Activated T-helper 1 cell treated with anti-CD3 and anti-CD28 coated beads, Interleukin-12 subunit alpha, Interleukin-12 subunit beta, Interleukin-2, Interleukin-4 antibody, amounts not matched to agents 30 ng/mL and 10 ng/mL and 1 ng/mL, durations not matched to agents 14 hours and 24 hours and 36 hours (primary cell): ENCODE measurements around the gene SMCO3. TPM values are rescaled to one million over a fixed set of nuclear protein-coding genes. Genes with fewer than 3 reads are reported as not detected.
A peak's percentile ranks its signal among the peaks of the same experiment; 100 is the strongest.
"Not testable (repeated sequence)": the region's sequence is repeated elsewhere in the genome, so short reads cannot be mapped to it uniquely, and the experiment has no call there.

ENCODE experiments used
- DNase-seq: peaks from one replicate; pipeline ENCODE4 v3.0.0; 2021; ENCODE audit warnings: low spot score
- H3K27ac Mint-ChIP-seq: one replicate; pipeline ENCODE4 v1.8.0; 2021; ENCODE audit warnings: mild to moderate bottlenecking, mixed read lengths
- H3K27me3 Mint-ChIP-seq: one replicate; pipeline ENCODE4 v1.8.0; 2022; ENCODE audit warnings: mild to moderate bottlenecking, moderate library complexity, mixed read lengths; ENCODE audit not compliant: insufficient read depth
- H3K36me3 Mint-ChIP-seq: one replicate; pipeline ENCODE4 v1.8.0; 2021; ENCODE audit warnings: low read depth, mixed read lengths
- H3K4me1 Mint-ChIP-seq: one replicate; pipeline ENCODE4 v1.8.0; 2021; ENCODE audit warnings: low read depth, mixed read lengths
- H3K4me3 Mint-ChIP-seq: one replicate; pipeline ENCODE4 v1.8.0; 2021; ENCODE audit warnings: mild to moderate bottlenecking, moderate library complexity, mixed read lengths
- H3K9me3 Mint-ChIP-seq: one replicate; pipeline ENCODE4 v1.8.0; 2021; ENCODE audit warnings: mixed read lengths
- intact Hi-C: fragments of 100-400 bp; cut with micrococcal nuclease; formaldehyde crosslinking; loops from one replicate; pipeline ENCODE4 v1.15.1; 2024
- total RNA-seq: library from RNA; stranded (reverse); gene quantifications from 2 replicates; pipeline ENCODE4 v1.2.3, GENCODE V29; 2022

SMCO3 gene
- total RNA-seq, 1 donor from 2014 or later: not detected

DNA sequence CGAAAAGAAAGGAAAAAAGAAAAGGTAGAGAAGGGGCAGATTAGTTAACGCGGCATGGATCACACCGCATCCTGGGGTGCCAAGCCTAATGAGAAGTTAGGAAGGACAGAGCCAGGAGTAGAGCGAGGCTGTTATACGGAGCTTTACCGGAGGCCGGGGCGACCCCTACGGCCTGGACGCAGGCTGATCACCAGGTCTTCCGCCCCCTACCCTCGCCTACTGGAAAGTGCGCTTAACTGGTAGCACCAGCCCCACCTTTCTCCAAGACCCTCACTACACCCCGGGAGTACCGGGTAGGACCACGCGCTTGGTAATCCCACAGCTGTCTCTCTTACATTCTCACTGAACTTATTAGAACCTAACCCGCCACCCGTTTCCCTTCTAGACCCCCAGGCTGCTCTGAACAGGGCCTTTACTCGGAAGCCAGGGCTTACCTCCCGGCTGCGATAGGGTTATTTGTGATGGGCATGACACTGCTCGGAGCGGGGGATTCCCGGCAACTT is 44.5 kb downstream of the SMCO3 start:
- peaks cover 56% of the 10 kb centered on the region for H3K4me1 Mint-ChIP-seq
- H3K27me3 Mint-ChIP-seq: no peaks in the 10 kb centered on the region
- peaks cover 35% of the 10 kb centered on the region for H3K36me3 Mint-ChIP-seq
- H3K9me3 Mint-ChIP-seq: peaks cover 7% of the 10 kb centered on the region
- DNase-seq: no peak
- intact Hi-C loops: loop anchor here (5.0 kb wide), 1 partner anchor 1023 kb away; no protein-coding TSS in a partner anchor
- peak overlapping the region; percentile 86 for H3K4me3 Mint-ChIP-seq
- peak overlapping the region; percentile 97 for H3K27ac Mint-ChIP-seq

DNA sequence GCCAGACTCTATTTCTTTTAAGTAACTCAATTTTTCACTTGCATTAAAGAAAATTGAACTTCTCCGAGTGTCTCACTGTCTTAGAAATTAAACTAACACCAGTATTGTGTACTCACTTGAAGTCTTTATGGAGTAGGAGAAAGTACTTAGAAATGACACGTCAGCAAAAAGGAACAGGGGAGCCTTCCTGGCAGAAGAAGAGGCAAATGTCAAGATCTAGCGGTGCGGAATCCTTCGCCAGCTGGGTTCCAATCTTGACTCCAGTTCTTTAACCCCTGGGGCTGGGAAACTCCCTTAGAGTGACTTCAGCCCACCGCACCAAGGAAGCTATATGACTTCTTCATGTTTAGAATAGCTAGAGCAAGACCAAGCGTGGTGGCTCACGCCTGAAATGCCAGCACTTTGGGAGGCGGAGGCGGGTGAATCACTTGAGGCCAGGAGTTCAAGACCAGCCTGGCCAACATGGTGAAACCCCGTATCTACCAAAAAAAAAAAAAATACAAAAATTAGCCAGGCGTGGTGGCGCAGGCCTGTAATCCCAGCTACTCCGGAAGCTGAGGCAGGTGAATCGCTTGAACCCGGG is 45.1 kb downstream of the SMCO3 start:
- peak; percentile 15 for DNase-seq
- peaks cover 7% of the 10 kb centered on the region for H3K9me3 Mint-ChIP-seq
- H3K36me3 Mint-ChIP-seq: peaks cover 32% of the 10 kb centered on the region
- no peaks in the 10 kb centered on the region for H3K27me3 Mint-ChIP-seq
- H3K27ac Mint-ChIP-seq: peak overlapping the region; percentile 97
- intact Hi-C loops: loop anchor here (5.0 kb wide), 1 partner anchor 1023 kb away; no protein-coding TSS in a partner anchor
- H3K4me3 Mint-ChIP-seq: peak overlapping the region; percentile 86
- H3K4me1 Mint-ChIP-seq: peaks cover 50% of the 10 kb centered on the region

DNA sequence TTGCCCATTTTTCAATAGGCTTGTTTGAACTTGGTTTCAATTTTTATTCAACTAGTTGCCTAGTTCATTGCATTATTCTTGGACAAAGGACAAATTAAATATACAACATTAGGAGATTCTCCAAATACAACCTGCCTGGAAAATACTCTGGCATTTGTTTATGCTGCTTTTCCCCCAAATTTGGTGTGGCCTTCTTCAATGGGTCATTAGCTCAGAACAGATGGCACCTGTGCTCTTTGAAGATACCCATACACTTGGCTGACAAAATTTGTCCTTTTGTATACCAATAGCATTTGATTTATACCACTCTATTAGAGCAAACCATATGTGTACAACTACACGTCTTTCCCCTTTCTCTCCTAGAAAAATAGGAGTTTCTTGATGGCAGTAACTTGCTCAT is 46.4 kb downstream of the SMCO3 start:
- intact Hi-C loops: loop anchor here (5.0 kb wide), 1 partner anchor 1025 kb away; no protein-coding TSS in a partner anchor
- no peak for DNase-seq
- Mint-ChIP-seq H3K4me1 (peaks cover 49% of the 10 kb centered on the region), H3K4me3 (peak overlapping the region; percentile 7), H3K36me3 (peaks cover 34% of the 10 kb centered on the region), H3K27me3 (no peaks in the 10 kb centered on the region), H3K27ac (no peak overlapping the region), H3K9me3 (peaks cover 7% of the 10 kb centered on the region)

DNA sequence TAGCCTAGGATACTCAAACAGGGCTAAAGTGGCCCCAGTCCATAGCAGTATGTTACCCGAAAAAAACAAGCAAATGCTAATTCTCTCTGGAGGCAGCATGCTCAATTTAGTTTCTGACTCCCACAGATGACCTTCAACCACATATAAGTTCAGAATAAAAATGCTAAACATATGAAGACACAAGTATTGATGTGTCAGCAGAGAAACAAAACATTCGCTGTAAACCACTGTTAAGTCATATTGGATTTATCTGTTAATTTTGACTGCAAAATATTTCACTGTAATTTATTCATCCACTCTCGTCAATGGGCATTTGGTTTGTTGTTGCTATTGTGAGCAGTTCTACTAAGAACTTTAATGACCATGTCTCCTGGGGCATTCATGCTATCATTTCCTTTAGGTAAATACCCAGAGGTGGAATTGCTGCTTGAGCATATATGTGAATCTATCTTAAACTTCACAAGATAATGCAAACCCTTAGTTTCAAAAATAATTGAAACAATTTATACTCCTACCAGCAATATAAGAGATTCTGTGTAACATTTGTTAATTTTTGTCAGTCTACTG is 47.2 kb downstream of the SMCO3 start:
- Mint-ChIP-seq H3K36me3 (peaks cover 42% of the 10 kb centered on the region), H3K4me1 (peaks cover 51% of the 10 kb centered on the region), H3K27ac (no peak overlapping the region), H3K27me3 (no peaks in the 10 kb centered on the region), H3K9me3 (peaks cover 7% of the 10 kb centered on the region), H3K4me3 (no peak overlapping the region)
- no peak for DNase-seq
- intact Hi-C loops: loop anchor here (5.0 kb wide), 1 partner anchor 1026 kb away; no protein-coding TSS in a partner anchor

DNA sequence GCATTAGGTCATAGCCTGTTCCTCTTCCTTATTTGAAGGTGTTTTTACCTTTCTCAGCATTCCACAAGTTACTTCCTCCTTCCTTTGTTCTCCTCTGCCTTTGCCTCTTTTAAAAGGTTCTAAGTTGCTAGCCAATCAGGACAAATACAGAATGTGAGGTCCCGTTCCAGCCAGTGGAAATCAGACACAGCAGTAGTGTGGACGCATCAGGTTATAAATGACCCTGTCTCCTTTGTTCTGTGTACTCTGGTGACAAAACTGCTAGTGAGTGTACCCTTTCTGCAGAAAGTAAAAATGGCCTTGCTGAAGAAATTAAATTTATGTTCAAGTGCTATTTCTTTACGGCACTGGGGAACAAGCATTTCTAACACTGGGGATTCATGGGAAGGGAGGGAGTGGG is 48.0 kb downstream of the SMCO3 start:
- H3K27me3 Mint-ChIP-seq, H3K4me3 Mint-ChIP-seq, H3K27ac Mint-ChIP-seq, DNase-seq, H3K9me3 Mint-ChIP-seq: not testable (repeated sequence)
- intact Hi-C loops: loop anchor here (5.0 kb wide), 1 partner anchor 1026 kb away; no protein-coding TSS in a partner anchor
- H3K36me3 Mint-ChIP-seq: peaks cover 48% of the 10 kb centered on the region
- peaks cover 46% of the 10 kb centered on the region for H3K4me1 Mint-ChIP-seq

DNA sequence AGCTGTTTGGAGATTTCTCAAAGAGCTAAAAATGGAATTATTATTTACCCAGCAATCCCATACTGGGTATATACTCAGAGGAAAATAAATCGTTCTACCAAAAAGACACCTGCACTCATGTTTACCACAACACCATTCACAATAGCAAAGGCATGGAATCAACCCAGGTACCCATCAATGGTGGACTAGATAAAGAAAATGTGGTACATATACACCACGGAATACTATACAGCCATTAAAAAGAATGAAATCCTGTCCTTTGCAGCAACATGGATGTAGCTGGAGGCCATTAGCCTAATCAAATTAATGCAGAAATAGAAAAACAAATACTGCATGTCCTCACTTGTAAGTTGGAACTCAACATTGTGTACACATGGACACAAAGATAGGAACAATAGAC is 48.6 kb downstream of the SMCO3 start:
- Mint-ChIP-seq H3K4me1 (peaks cover 43% of the 10 kb centered on the region), H3K27ac (no peak overlapping the region), H3K36me3 (peaks cover 51% of the 10 kb centered on the region), H3K4me3 (no peak overlapping the region), H3K9me3 (peaks cover 7% of the 10 kb centered on the region), H3K27me3 (no peaks in the 10 kb centered on the region)
- intact Hi-C loops: loop anchor here (5.0 kb wide), 1 partner anchor 1027 kb away; no protein-coding TSS in a partner anchor
- no peak for DNase-seq

DNA sequence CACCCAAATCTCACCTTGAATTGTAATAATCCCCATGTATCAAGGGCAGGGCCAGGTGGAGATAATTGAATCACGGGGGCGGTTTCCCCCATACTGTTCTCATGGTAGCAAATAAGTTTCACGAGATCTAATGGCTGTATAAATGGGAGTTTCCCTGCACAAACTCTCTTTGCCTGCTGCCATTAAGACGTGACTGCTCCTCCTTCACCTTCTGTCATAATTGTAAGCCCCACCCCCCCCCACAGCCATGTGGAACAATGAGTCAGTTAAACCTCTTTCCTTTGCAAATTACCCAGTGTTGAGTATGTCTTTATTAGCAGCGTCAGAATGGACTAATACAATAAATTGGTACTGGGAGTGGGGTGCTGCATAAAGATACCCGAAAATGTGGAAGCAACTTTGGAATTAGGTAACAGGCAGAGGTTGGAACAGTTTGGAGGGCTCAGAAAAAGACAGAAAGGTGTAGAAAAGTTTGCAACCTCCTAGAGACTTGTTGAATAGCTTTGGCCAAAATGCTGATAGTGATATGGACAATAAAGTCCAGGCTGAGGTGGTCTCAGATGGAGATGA is 54.2 kb downstream of the SMCO3 start:
- H3K4me3 Mint-ChIP-seq, H3K27me3 Mint-ChIP-seq, DNase-seq, H3K27ac Mint-ChIP-seq, H3K9me3 Mint-ChIP-seq, intact Hi-C loops: not testable (repeated sequence)
- H3K4me1 Mint-ChIP-seq: peaks cover 11% of the 10 kb centered on the region
- H3K36me3 Mint-ChIP-seq: peaks cover 25% of the 10 kb centered on the region

DNA sequence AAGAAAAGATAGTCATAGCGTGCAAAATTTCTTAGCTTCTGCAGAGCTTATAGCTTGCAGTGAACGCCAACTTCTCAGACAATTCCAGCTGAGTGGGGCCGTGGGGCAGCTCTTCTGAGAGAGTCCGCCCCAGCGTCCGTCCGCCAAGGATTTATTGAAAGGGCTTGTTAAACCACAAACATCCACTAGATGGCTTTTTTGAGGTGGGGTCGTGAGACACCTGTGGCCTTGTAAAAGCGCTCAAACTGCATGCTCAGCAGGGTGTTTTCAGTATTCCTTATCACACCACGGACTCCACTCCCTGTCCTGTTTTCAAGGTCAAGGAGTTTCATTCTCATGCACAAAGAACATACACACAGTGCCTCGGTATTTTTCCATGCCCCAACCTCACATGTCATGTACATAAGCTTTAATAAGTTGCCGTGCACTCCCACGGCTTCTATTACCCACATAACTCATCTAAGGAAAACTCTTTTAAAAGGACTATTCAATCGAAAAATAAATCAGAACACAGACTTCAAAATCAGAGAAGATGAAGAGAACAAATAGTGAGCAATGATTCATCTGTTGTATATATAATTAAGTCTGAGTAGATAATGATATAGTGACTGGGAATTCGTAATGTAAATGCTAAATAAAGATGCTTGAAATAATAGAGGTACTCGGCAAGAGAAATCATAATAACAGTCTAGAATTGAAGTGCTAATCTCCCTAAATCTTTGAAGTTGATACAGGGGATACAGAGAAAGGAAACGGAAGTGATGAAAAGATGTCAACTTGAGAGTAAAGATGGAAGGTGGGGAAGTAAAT is 57.4 kb downstream of the SMCO3 start:
- Mint-ChIP-seq H3K9me3 (no peaks in the 10 kb centered on the region), H3K4me1 (no peaks in the 10 kb centered on the region), H3K36me3 (peaks cover 12% of the 10 kb centered on the region), H3K27ac (no peak overlapping the region), H3K4me3 (no peak overlapping the region), H3K27me3 (peaks cover 5% of the 10 kb centered on the region)
- intact Hi-C loops: no loop called here
- DNase-seq: no peak

Other genes starting within 250 kb of the SMCO3 start
- not detected in 2 replicates for gene PLBD1, start 246.3 kb downstream of the SMCO3 start, total RNA-seq
- gene GUCY2C, start 117.6 kb downstream of the SMCO3 start, total RNA-seq: not detected in 2 replicates
- gene WBP11, start 10.7 kb downstream of the SMCO3 start, total RNA-seq: 128 and 142 TPM in 2 replicates
- 2.1 and 2.2 TPM in 2 replicates for gene C12orf60, start 10.5 kb downstream of the SMCO3 start, total RNA-seq
- gene ART4, start 29.3 kb upstream of the SMCO3 start, total RNA-seq: not detected in 2 replicates
- gene MGP, start 71.7 kb upstream of the SMCO3 start, total RNA-seq: not detected in 2 replicates
- gene ERP27, start 124.4 kb upstream of the SMCO3 start, total RNA-seq: 2.2 and 2.3 TPM in 2 replicates
- 494 and 511 TPM in 2 replicates for gene ARHGDIB, start 147.4 kb upstream of the SMCO3 start, total RNA-seq
- gene PDE6H, start 158.9 kb upstream of the SMCO3 start, total RNA-seq: not detected in 2 replicates